Fibroblast of villous mesenchyme (primary cell): Measurements from ENCODE around the gene CNTNAP2. TPM values are rescaled to one million over a fixed set of nuclear protein-coding genes. Genes with fewer than 3 reads are reported as not detected.

Experiments used
- DNase-seq: peaks from one replicate; pipeline ENCODE4 v3.0.0-alpha.2; 2010; ENCODE audit warnings: low read depth
- H3K4me3 ChIP-seq: 2 replicates; pipeline ENCODE4 v1.5.1; 2011; ENCODE audit warnings: low read depth, mild to moderate bottlenecking, low read length
- total RNA-seq: library from RNA; depleted of rRNA; stranded (reverse); fragments of >200 nt; gene quantifications from 2 replicates; pipeline ENCODE4 v1.2.3, GENCODE V29; 2012
- TF ChIP-seq, protein P1 (sequence below): IDR thresholded peaks from 2 replicates; pipeline ENCODE4 v1.5.1; 2012; ENCODE audit warnings: low read depth, mild to moderate bottlenecking, low read length; ENCODE audit not compliant: insufficient read depth

Gene CNTNAP2
- total RNA-seq, 1 donor, result not detected

DNA sequence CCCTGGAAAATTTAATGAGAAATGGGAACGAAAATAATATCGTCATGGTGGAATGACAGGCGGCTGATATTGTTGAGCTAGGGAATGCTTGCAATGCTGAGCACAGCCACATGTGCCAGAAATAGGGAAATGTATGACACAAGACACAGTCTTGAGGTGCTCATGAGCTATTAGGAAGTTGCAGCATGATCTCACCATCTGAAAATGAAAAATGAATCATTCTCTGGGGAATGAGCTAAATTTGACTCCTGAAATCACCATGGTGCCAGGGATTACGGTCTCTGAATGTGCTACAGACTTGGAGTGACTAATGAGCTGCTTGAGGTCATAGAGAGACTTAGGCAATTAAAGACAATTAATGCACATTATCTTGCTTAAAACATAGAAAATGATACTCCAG lies 845.0 kb downstream of the CNTNAP2 start:
- no peak overlapping the region for H3K4me3 ChIP-seq
- TF ChIP-seq, protein P1, sequence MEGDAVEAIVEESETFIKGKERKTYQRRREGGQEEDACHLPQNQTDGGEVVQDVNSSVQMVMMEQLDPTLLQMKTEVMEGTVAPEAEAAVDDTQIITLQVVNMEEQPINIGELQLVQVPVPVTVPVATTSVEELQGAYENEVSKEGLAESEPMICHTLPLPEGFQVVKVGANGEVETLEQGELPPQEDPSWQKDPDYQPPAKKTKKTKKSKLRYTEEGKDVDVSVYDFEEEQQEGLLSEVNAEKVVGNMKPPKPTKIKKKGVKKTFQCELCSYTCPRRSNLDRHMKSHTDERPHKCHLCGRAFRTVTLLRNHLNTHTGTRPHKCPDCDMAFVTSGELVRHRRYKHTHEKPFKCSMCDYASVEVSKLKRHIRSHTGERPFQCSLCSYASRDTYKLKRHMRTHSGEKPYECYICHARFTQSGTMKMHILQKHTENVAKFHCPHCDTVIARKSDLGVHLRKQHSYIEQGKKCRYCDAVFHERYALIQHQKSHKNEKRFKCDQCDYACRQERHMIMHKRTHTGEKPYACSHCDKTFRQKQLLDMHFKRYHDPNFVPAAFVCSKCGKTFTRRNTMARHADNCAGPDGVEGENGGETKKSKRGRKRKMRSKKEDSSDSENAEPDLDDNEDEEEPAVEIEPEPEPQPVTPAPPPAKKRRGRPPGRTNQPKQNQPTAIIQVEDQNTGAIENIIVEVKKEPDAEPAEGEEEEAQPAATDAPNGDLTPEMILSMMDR, result no peak
- no peak for DNase-seq

DNA sequence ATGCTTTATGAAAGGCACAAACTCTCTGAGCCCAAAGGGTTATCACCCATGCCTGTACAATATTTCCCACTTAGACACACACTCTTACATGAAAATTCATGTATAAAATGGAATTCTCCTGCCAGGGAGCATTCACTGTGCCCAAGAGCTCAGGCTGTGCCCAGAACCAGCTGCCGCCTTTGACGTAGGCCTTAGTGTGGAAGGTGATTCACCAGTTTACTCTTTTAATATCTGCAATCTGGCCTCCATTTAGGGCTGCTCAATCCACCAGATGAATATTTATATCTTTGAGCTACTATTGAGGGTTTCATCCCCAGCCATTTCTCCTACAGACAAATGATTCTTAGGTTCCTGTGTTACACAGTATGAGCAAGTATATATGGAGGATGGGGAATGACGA lies 849.7 kb downstream of the CNTNAP2 start:
- DNase-seq, result no peak
- no peak overlapping the region for H3K4me3 ChIP-seq
- TF ChIP-seq, protein P1, result no peak

DNA sequence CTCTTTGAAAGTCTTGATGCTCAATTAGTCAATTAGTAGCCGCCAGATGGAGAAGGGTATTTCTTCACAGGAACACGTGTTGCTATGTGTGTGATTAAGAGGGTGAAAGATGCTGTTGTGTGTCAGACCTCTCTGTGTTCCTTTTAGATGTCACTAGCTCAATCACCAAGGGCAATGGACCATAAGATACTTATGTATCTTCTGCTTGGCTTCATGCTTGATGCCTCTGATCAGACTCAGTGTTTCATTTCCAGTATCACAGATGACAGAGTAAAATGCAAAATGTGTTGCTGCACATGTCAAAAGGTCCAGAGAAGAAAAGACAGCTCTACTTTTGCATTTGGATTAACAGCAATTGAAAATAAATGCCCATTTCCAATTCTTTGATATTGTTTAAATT lies 865.9 kb downstream of the CNTNAP2 start:
- DNase-seq, result no peak
- H3K4me3 ChIP-seq, result no peak overlapping the region
- TF ChIP-seq, protein P1, result no peak

DNA sequence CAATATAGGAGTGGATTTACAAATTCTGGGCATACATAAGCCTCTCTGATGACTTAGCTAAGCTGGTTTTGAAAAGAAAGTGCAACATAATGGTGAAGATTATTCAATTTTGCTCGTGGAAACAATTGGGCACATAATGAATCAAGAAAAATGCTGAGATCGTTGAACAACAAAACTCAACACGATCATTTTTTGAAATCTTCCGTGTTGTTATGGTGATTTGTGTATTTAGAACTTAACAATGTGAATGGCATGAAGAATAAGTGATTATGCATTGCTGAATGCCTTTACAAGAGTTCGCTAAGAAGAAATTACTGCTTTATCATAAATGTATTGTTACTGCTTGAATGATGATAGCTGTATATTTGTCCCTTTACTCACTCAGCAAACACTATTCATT lies 875.0 kb downstream of the CNTNAP2 start:
- TF ChIP-seq, protein P1, result no peak
- no peak overlapping the region for H3K4me3 ChIP-seq
- no peak for DNase-seq

DNA sequence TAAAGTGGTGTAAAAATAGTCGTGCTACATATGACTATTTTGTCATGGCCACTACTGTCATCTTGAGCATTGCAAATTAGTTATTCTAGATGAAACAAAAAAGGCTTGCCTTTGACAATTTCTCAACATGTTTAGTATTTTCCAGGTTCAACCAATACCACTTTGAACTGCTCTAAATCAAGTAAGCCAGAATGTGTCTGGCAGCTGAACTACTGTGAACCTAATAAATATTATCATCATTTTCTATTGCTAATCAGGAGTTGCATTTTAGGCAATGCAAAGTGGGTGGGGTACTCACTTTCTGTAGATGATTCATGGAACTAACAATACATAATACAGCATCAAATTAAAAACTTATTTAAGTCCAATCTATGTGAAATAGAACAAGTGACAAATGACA lies 877.2 kb downstream of the CNTNAP2 start:
- no peak overlapping the region for H3K4me3 ChIP-seq
- TF ChIP-seq, protein P1, result no peak
- no peak for DNase-seq

DNA sequence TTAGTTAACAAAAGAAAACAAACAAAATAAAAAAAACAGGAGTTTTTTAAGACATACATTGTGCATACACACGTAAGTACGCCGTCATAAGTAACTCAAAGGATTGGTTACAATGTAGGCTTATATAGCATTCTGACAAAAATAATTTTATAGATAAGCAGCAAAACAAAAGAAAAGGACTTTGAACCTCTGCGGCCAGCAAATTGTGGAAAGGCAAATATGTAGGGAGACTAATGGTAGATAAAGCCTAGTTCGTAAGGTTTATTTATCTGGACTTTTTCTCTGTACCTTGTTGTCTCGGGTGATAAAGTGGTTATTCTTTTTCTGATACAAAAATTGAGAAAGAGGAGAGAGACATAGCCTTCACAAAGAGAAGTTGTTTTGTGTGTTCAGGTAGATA lies 891.9 kb downstream of the CNTNAP2 start:
- DNase-seq, result no peak
- TF ChIP-seq, protein P1, result no peak
- H3K4me3 ChIP-seq, result no peak overlapping the region

DNA sequence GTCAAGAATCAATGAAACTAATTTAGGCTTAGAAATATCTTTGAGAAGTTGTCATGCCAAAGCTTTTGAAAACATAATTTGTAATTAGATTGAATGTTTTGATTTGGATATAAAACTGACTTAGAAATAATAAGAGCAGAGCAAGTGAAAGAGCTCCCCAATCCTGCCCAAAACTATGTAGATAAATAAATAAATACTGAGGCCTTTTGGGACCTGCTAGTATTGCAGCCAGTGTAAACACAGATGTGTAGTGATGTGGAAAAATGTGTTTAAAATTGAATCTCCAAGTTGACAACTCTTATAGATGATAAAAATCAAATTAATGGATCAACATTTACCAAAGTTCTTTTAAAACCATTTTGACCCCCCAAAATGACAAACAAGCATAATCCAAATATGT lies 896.1 kb downstream of the CNTNAP2 start:
- no peak for DNase-seq
- TF ChIP-seq, protein P1, result no peak
- no peak overlapping the region for H3K4me3 ChIP-seq
